GM23338 (cell line): ENCODE data around the gene ABCG2. TPM values are rescaled to one million over a fixed set of nuclear protein-coding genes. Genes with fewer than 3 reads are reported as not detected.

ENCODE experiments used
- ATAC-seq: fragments of 200-7000 bp; cut with Tn5 transposase; 3 replicates; pipeline ENCODE4 v1.9.1; 2020
- DNase-seq: peaks from one replicate; pipeline ENCODE4 v3.0.0-alpha.2; 2015; ENCODE audit warnings: low spot score
- H2AFZ ChIP-seq: fragments of 200-600 bp; sonication (generic); 2 replicates; pipeline ENCODE4 v1.8.0; 2016; ENCODE audit warnings: antibody characterized with exemption, mild to moderate bottlenecking, moderate library complexity
- H3F3A ChIP-seq: fragments of 200-600 bp; sonication (generic); replicated peaks from 2 replicates; pipeline ENCODE4 v1.8.0; 2017; ENCODE audit warnings: antibody characterized with exemption, mixed run types, low read depth
- H3K27ac ChIP-seq: fragments of 200-600 bp; sonication (generic); 2 replicates; pipeline ENCODE4 v1.6.1; 2016; ENCODE audit warnings: low read depth
- H3K27me3 ChIP-seq: fragments of 200-600 bp; sonication (generic); 2 replicates; pipeline ENCODE4 v1.8.0; 2016; ENCODE audit warnings: mild to moderate bottlenecking, mixed run types, moderate library complexity; ENCODE audit not compliant: insufficient read depth
- H3K36me3 ChIP-seq: fragments of 200-600 bp; sonication (generic); 2 replicates; pipeline ENCODE4 v1.8.0; 2016; ENCODE audit warnings: mild to moderate bottlenecking; ENCODE audit not compliant: insufficient read depth
- H3K4me1 ChIP-seq: fragments of 200-600 bp; sonication (generic); 2 replicates; pipeline ENCODE4 v1.8.0; 2016; ENCODE audit warnings: mild to moderate bottlenecking, moderate library complexity; ENCODE audit not compliant: insufficient read depth
- H3K4me2 ChIP-seq: fragments of 200-600 bp; sonication (generic); 2 replicates; pipeline ENCODE4 v1.7.1; 2017; ENCODE audit warnings: mixed run types
- H3K4me3 ChIP-seq: fragments of 200-600 bp; sonication (generic); 2 replicates; pipeline ENCODE4 v1.6.1; 2016; ENCODE audit warnings: mixed run types
- H3K79me2 ChIP-seq: fragments of 200-600 bp; sonication (generic); replicated peaks from 2 replicates; pipeline ENCODE4 v1.8.0; 2017; ENCODE audit warnings: mild to moderate bottlenecking; ENCODE audit not compliant: insufficient read depth
- H3K9me2 ChIP-seq: fragments of 200-600 bp; sonication (generic); 2 replicates; pipeline ENCODE4 v1.8.0; 2017; ENCODE audit not compliant: insufficient read depth
- H4K20me1 ChIP-seq: fragments of 200-600 bp; sonication (generic); replicated peaks from 2 replicates; pipeline ENCODE4 v1.8.0; 2017; ENCODE audit warnings: mild to moderate bottlenecking; ENCODE audit not compliant: insufficient read depth
- H3K27ac Mint-ChIP-seq: 2 replicates; pipeline ENCODE4 v1.8.0; 2020; ENCODE audit warnings: inconsistent platforms, mild to moderate bottlenecking, moderate library complexity, mixed read lengths
- H3K27me3 Mint-ChIP-seq: 3 replicates; pipeline ENCODE4 v1.8.0; 2022; ENCODE audit warnings: low read depth, mild to moderate bottlenecking, moderate library complexity, mixed read lengths, inconsistent platforms; ENCODE audit not compliant: insufficient read depth, poor library complexity
- H3K36me3 Mint-ChIP-seq: 3 replicates; pipeline ENCODE4 v1.8.0; 2021; ENCODE audit warnings: low read depth, mild to moderate bottlenecking, inconsistent platforms, moderate library complexity, mixed read lengths
- H3K4me1 Mint-ChIP-seq: 3 replicates; pipeline ENCODE4 v1.8.0; 2020; ENCODE audit warnings: mild to moderate bottlenecking, inconsistent platforms, mixed read lengths
- H3K4me3 Mint-ChIP-seq: 3 replicates; pipeline ENCODE4 v1.8.0; 2021; ENCODE audit warnings: moderate library complexity, mild to moderate bottlenecking, inconsistent platforms, mixed read lengths
- H3K9me3 Mint-ChIP-seq: 3 replicates; pipeline ENCODE4 v1.8.0; 2020; ENCODE audit warnings: moderate library complexity, mild to moderate bottlenecking, inconsistent platforms, mixed read lengths
- CREB1 ChIP-seq: fragments of 250-450 bp; sonication (Bioruptor Pico); IDR thresholded peaks from 2 replicates; pipeline ENCODE4 v1.5.0; 2020; ENCODE audit warnings: low read depth, mild to moderate bottlenecking, moderate library complexity
- CTCF ChIP-seq, 2 experiments: fragments of 200-600 bp in 1 of 2; sonication (generic) in 1 of 2; conservative IDR thresholded peaks; 2 replicates each; pipeline versions ENCODE4 v1.5.1 to v1.6.1; 2016 to 2017; ENCODE audit warnings: antibody characterized with exemption in 2 of 2, low read depth in 2 of 2, mild to moderate bottlenecking in 2 of 2, moderate library complexity in 1 of 2
- ETS1 ChIP-seq: IDR thresholded peaks from 2 replicates; pipeline ENCODE4 v1.6.1; 2016; ENCODE audit warnings: antibody characterized with exemption
- EZH2 ChIP-seq: fragments of 200-600 bp; sonication (generic); IDR thresholded peaks from one replicate; pipeline ENCODE4 v1.8.0; 2017; ENCODE audit warnings: antibody characterized with exemption, mild to moderate bottlenecking, low read depth; ENCODE audit not compliant: unreplicated experiment
- EZH2phosphoT487 ChIP-seq: fragments of 200-600 bp; sonication (generic); IDR thresholded peaks from one replicate; pipeline ENCODE4 v1.8.1; 2018; ENCODE audit warnings: antibody characterized with exemption; ENCODE audit not compliant: unreplicated experiment
- JUNB ChIP-seq: IDR thresholded peaks from one replicate; pipeline ENCODE4 v1.6.1; 2016; ENCODE audit warnings: antibody characterized with exemption; ENCODE audit not compliant: unreplicated experiment
- POLR2AphosphoS5 ChIP-seq: IDR thresholded peaks from 2 replicates; pipeline ENCODE4 v1.6.1; 2016; ENCODE audit warnings: antibody characterized with exemption, low read depth
- REST ChIP-seq: IDR thresholded peaks from one replicate; pipeline ENCODE4 v1.6.1; 2018; ENCODE audit warnings: antibody characterized with exemption; ENCODE audit not compliant: unreplicated experiment
- STAT1 ChIP-seq: IDR thresholded peaks from one replicate; pipeline ENCODE4 v1.6.1; 2016; ENCODE audit warnings: antibody characterized with exemption; ENCODE audit not compliant: unreplicated experiment
- ZNF114 ChIP-seq: fragments of 250-450 bp; sonication (Bioruptor Pico); IDR thresholded peaks from 2 replicates; pipeline ENCODE4 v1.5.0; 2020; ENCODE audit warnings: mild to moderate bottlenecking, moderate library complexity
- ZNF331 ChIP-seq: fragments of 250-450 bp; sonication (Bioruptor Pico); IDR thresholded peaks from 2 replicates; pipeline ENCODE4 v1.5.0; 2020; ENCODE audit warnings: low read depth, mild to moderate bottlenecking, moderate library complexity
- ZNF462 ChIP-seq: fragments of 250-450 bp; sonication (Bioruptor Pico); IDR thresholded peaks from 2 replicates; pipeline ENCODE4 v1.5.0; 2020; ENCODE audit warnings: mild to moderate bottlenecking, moderate library complexity
- polyA plus RNA-seq: library from polyadenylated mRNA; unstranded; fragments of >200 nt; fragmentation: Nextera tagmentation; extraction: Ambion mirVana; gene quantifications from 2 replicates; pipeline ENCODE4 v1.2.1, GENCODE V29; 2016
- total RNA-seq: library from RNA; depleted of rRNA; stranded (reverse); fragments of >200 nt; shearing (Covaris generic); gene quantifications from 2 replicates; pipeline ENCODE4 v1.2.3, GENCODE V29; 2014

The ABCG2 gene
- total and polyA plus RNA-seq, 2 experiments from 2014 or later: 1.5 to 10.6 TPM

GRCh38 chr4:88060431-88060830 is 98.0 kb downstream of the ABCG2 start (continued):
- TF ChIP-seq EZH2: no peak
- no peak for TF ChIP-seq ETS1

- H3K27ac ChIP-seq: no peak overlapping the region
- H3K27ac Mint-ChIP-seq: no peak overlapping the region
- no peak for TF ChIP-seq POLR2AphosphoS5
- no peak for TF ChIP-seq CTCF (conservative IDR thresholded peaks at IDR 0.05; ENCODE audit: low read depth in 2 of 2)
- TF ChIP-seq ZNF462: no peak
- TF ChIP-seq REST: no peak
- TF ChIP-seq ZNF114: no peak
- no peak for TF ChIP-seq CREB1 (CRISPR knock-in tag)
- no peak for TF ChIP-seq EZH2phosphoT487
- no peak for TF ChIP-seq ETS1
- TF ChIP-seq JUNB: no peak
- TF ChIP-seq ZNF331 (CRISPR knock-in tag): no peak
- TF ChIP-seq EZH2: no peak
- no peak for TF ChIP-seq STAT1
Measured at GRCh38 chr4:88059766-88060165, 98.7 kb downstream of the ABCG2 start.

More at GRCh38 chr4:88059766-88060165, 98.7 kb downstream of the ABCG2 start:
- Histone ChIP-seq H3F3A (no peaks in the 10 kb centered on the region), H2AFZ (no peak overlapping the region), H3K9me2 (no peaks in the 10 kb centered on the region), H3K36me3 (peaks cover 43% of the 10 kb centered on the region), H3K4me2 (no peak overlapping the region), H3K4me3 (no peak overlapping the region), H3K4me1 (no peaks in the 10 kb centered on the region), H4K20me1 (no peaks in the 10 kb centered on the region), H3K27me3 (no peaks in the 10 kb centered on the region), H3K79me2 (no peaks in the 10 kb centered on the region)
- Mint-ChIP-seq H3K36me3 (peaks cover 59% of the 10 kb centered on the region), H3K4me1 (no peaks in the 10 kb centered on the region), H3K9me3 (no peaks in the 10 kb centered on the region), H3K27me3 (peaks cover 5% of the 10 kb centered on the region), H3K4me3 (no peak overlapping the region)
- ATAC-seq (no peak), DNase-seq (no peak)
